ENCODE results near the gene GOLT1A. TPM values are rescaled to one million over a fixed set of nuclear protein-coding genes. Genes with fewer than 3 reads are reported as not detected.

The GOLT1A gene
- polyA plus RNA-seq, 1 donor: 113 TPM

GRCh38 chr1:204259196-204259595 lies 45.4 kb upstream of the GOLT1A start:
- H3K4me3 ChIP-seq (ENCODE audit: low read length): no peak overlapping the region
- no peaks in the 10 kb centered on the region for H3K27me3 ChIP-seq (ENCODE audit: control insufficient read depth, insufficient read depth, low read length)
- H3K27ac ChIP-seq (ENCODE audit: low read length): no peak overlapping the region
- no peak for DNase-seq
- H3K36me3 ChIP-seq (ENCODE audit: control insufficient read depth, insufficient read depth, low read length): peaks cover 98% of the 10 kb centered on the region
- no peaks in the 10 kb centered on the region for H3K9me3 ChIP-seq (ENCODE audit: control insufficient read depth, low read depth, low read length)
- no CpG with 5 or more reads among the region's 18 CpGs for WGBS (ENCODE audit: insufficient coverage, low lambda C conversion rate)
- H3K4me1 ChIP-seq (ENCODE audit: control insufficient read depth, insufficient read depth, low read length): peaks cover 3% of the 10 kb centered on the region

DNA sequence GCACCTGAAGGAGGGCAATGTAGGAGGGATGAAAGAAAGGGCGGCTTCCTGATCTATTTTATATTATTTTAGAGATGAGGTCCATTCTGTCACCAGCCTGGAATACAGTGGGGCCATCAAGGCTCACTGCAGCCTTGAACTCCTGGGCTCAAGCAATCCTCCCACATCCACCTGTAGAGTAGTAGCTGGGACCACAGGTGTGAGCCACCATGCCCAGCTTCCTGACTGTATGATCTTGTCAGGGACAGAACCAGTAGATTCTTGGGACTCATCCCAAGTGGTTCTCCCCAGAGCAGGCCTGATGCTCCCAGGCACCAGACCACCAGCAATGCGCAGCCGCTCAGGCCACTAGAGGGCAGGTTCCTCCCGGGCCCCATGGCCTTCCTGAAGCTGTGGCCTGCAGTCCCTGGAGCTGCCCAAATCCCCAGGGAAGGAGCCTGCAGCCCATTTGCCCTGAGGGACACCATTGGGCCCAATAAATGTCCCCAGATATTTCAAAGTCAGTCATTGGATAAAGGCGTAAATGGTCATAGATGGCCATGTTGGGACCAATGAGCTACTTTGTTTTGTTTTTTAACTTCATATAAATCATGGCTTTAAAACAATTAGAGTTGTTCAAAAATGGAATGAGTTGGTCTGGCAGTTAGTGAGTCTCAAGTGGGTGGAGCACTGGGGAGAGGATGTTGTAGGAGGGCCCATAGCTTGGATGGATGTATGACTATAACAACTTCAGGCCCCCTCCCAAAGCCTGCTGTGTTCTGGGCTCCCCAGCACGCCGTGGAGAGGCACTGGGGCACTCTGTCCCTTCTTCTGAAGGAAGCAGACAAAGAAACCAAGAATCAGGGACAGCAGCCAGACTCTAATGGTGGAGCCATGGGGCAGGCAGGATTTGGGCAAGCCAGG lies 44.7 kb upstream of the GOLT1A start:
- Histone ChIP-seq H3K4me1 (ENCODE audit: control insufficient read depth, insufficient read depth, low read length) (peaks cover 8% of the 10 kb centered on the region), H3K9me3 (ENCODE audit: control insufficient read depth, low read depth, low read length) (no peaks in the 10 kb centered on the region), H3K4me3 (ENCODE audit: low read length) (no peak overlapping the region), H3K27ac (ENCODE audit: low read length) (no peak overlapping the region), H3K36me3 (ENCODE audit: control insufficient read depth, insufficient read depth, low read length) (peaks cover 96% of the 10 kb centered on the region), H3K27me3 (ENCODE audit: control insufficient read depth, insufficient read depth, low read length) (no peaks in the 10 kb centered on the region)
- 60% methylated on average over 1 of the region's 7 CpGs for WGBS (ENCODE audit: insufficient coverage, low lambda C conversion rate)
- DNase-seq: peak; percentile 43 to 50

DNA sequence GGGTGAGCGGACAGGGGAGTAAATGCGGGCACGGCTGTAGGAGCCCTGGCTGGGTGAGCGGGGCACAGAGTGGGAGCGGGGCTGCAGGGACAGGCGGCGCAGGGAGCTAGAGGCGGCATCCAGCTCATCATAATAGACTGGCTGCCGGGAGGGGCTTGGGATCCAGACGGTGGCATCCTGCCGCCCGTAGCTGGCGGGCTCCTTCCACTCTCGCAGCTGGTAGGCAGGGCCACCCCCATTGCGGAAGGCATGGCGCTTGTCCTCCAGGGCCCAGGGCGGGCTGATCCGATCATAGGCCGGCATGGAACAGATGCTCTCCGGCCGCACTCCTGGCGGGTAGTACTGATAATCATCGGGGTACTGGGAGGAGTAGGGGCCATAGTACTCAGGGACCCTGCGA lies 43.7 kb upstream of the GOLT1A start:
- no peak overlapping the region for H3K4me3 ChIP-seq (ENCODE audit: low read length)
- H3K27me3 ChIP-seq (ENCODE audit: control insufficient read depth, insufficient read depth, low read length): no peaks in the 10 kb centered on the region
- no CpG with 5 or more reads among the region's 24 CpGs for WGBS (ENCODE audit: insufficient coverage, low lambda C conversion rate)
- no peak overlapping the region for H3K27ac ChIP-seq (ENCODE audit: low read length)
- no peak for DNase-seq
- no peaks in the 10 kb centered on the region for H3K9me3 ChIP-seq (ENCODE audit: control insufficient read depth, low read depth, low read length)
- H3K36me3 ChIP-seq (ENCODE audit: control insufficient read depth, insufficient read depth, low read length): peaks cover 94% of the 10 kb centered on the region
- H3K4me1 ChIP-seq (ENCODE audit: control insufficient read depth, insufficient read depth, low read length): peaks cover 8% of the 10 kb centered on the region

GRCh38 chr1:204256531-204256930 lies 42.7 kb upstream of the GOLT1A start:
- Histone ChIP-seq H3K4me1 (ENCODE audit: control insufficient read depth, insufficient read depth, low read length) (peaks cover 8% of the 10 kb centered on the region), H3K4me3 (ENCODE audit: low read length) (no peak overlapping the region), H3K27ac (ENCODE audit: low read length) (no peak overlapping the region), H3K36me3 (ENCODE audit: control insufficient read depth, insufficient read depth, low read length) (peaks cover 86% of the 10 kb centered on the region), H3K27me3 (ENCODE audit: control insufficient read depth, insufficient read depth, low read length) (no peaks in the 10 kb centered on the region), H3K9me3 (ENCODE audit: control insufficient read depth, low read depth, low read length) (no peaks in the 10 kb centered on the region)
- no peak for DNase-seq
- WGBS (ENCODE audit: insufficient coverage, low lambda C conversion rate): no CpG with 5 or more reads among the region's 10 CpGs

GRCh38 chr1:204255966-204256365 lies 42.2 kb upstream of the GOLT1A start:
- H3K9me3 ChIP-seq (ENCODE audit: control insufficient read depth, low read depth, low read length): no peaks in the 10 kb centered on the region

GRCh38 chr1:204255225-204255624 lies 41.4 kb upstream of the GOLT1A start:
- Histone ChIP-seq H3K4me3 (ENCODE audit: low read length) (no peak overlapping the region), H3K9me3 (ENCODE audit: control insufficient read depth, low read depth, low read length) (no peaks in the 10 kb centered on the region), H3K4me1 (ENCODE audit: control insufficient read depth, insufficient read depth, low read length) (peaks cover 8% of the 10 kb centered on the region), H3K27ac (ENCODE audit: low read length) (no peak overlapping the region), H3K27me3 (ENCODE audit: control insufficient read depth, insufficient read depth, low read length) (no peaks in the 10 kb centered on the region), H3K36me3 (ENCODE audit: control insufficient read depth, insufficient read depth, low read length) (peaks cover 86% of the 10 kb centered on the region)
- WGBS (ENCODE audit: insufficient coverage, low lambda C conversion rate): no CpG with 5 or more reads among the region's 5 CpGs
- DNase-seq: no peak

More at GRCh38 chr1:204255966-204256365, 42.2 kb upstream of the GOLT1A start:
- Histone ChIP-seq H3K4me3 (ENCODE audit: low read length) (no peak overlapping the region), H3K4me1 (ENCODE audit: control insufficient read depth, insufficient read depth, low read length) (peaks cover 8% of the 10 kb centered on the region), H3K27me3 (ENCODE audit: control insufficient read depth, insufficient read depth, low read length) (no peaks in the 10 kb centered on the region), H3K36me3 (ENCODE audit: control insufficient read depth, insufficient read depth, low read length) (peaks cover 86% of the 10 kb centered on the region), H3K27ac (ENCODE audit: low read length) (no peak overlapping the region)
- no peak for DNase-seq
- no CpG with 5 or more reads among the region's 5 CpGs for WGBS (ENCODE audit: insufficient coverage, low lambda C conversion rate)

DNA sequence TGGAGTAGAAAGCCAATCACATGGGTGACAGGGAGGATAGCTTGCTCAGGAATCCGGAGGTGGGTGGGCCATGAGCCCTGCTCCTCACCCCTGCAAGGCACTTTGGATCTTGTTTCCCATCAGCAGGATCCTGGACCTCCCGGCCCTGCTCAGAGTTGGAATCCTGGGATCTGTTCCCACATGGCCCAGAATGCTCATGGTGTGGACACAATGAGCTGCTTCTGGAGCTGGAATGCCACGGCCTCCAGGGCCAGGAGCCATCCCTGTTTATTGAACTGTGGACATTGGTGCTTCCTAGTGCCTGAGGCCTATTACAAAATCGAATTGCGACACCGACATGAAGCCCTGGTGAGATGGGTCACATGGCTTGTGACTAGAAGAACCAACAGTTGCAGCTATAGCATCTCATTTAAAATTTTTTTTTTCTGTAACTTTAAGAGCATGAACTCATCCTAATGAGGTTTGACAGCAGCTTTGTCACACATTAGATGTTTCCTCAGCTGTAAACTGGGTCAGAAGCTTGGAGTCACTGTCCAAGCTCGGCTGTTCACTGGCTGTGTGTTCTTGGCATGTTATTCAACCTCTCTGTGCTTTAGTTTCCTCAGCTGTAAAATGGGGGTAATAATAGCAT lies 40.4 kb upstream of the GOLT1A start:
- peaks cover 86% of the 10 kb centered on the region for H3K36me3 ChIP-seq (ENCODE audit: control insufficient read depth, insufficient read depth, low read length)
- peak; percentile 63 to 67 for DNase-seq
- no CpG with 5 or more reads among the region's 7 CpGs for WGBS (ENCODE audit: insufficient coverage, low lambda C conversion rate)
- peaks cover 8% of the 10 kb centered on the region for H3K4me1 ChIP-seq (ENCODE audit: control insufficient read depth, insufficient read depth, low read length)
- H3K4me3 ChIP-seq (ENCODE audit: low read length): no peak overlapping the region
- H3K27ac ChIP-seq (ENCODE audit: low read length): peak overlapping the region; percentile 38
- H3K9me3 ChIP-seq (ENCODE audit: control insufficient read depth, low read depth, low read length): no peaks in the 10 kb centered on the region
- H3K27me3 ChIP-seq (ENCODE audit: control insufficient read depth, insufficient read depth, low read length): no peaks in the 10 kb centered on the region

- no peaks in the 10 kb centered on the region for H3K27me3 ChIP-seq (ENCODE audit: control insufficient read depth, insufficient read depth, low read length)
- no peak for DNase-seq
- H3K27ac ChIP-seq (ENCODE audit: low read length): no peak overlapping the region
- H3K36me3 ChIP-seq (ENCODE audit: control insufficient read depth, insufficient read depth, low read length): peaks cover 85% of the 10 kb centered on the region
- no peak overlapping the region for H3K4me3 ChIP-seq (ENCODE audit: low read length)
- peaks cover 8% of the 10 kb centered on the region for H3K4me1 ChIP-seq (ENCODE audit: control insufficient read depth, insufficient read depth, low read length)
- WGBS (ENCODE audit: insufficient coverage, low lambda C conversion rate): 93% methylated on average over 3 of the region's 6 CpGs
- no peaks in the 10 kb centered on the region for H3K9me3 ChIP-seq (ENCODE audit: control insufficient read depth, low read depth, low read length)
Measured at GRCh38 chr1:204251926-204252689, 38.3 kb upstream of the GOLT1A start.

DNA sequence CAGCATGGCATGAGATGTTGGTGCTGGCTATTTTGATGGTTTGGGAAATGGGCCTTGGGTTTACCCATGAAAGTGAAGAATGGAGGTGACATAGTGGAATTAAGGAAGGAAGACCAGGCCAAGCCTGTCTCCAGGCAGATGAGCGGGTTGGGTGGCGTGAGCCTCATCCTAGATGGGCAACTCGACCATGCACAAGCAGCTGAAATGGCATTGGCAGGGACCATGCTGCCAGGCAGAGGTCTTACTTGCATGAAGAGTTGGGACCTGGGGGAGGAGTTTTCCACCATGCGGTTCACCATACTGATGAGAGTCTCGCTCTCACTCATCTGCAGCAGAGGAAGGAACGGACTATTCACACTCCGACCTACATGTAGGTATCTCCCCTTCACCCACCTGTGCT lies 37.5 kb upstream of the GOLT1A start:
- no peaks in the 10 kb centered on the region for H3K27me3 ChIP-seq (ENCODE audit: control insufficient read depth, insufficient read depth, low read length)
- H3K4me1 ChIP-seq (ENCODE audit: control insufficient read depth, insufficient read depth, low read length): peaks cover 8% of the 10 kb centered on the region
- H3K27ac ChIP-seq (ENCODE audit: low read length): no peak overlapping the region
- H3K36me3 ChIP-seq (ENCODE audit: control insufficient read depth, insufficient read depth, low read length): peaks cover 85% of the 10 kb centered on the region
- H3K9me3 ChIP-seq (ENCODE audit: control insufficient read depth, low read depth, low read length): no peaks in the 10 kb centered on the region
- no CpG with 5 or more reads among the region's 7 CpGs for WGBS (ENCODE audit: insufficient coverage, low lambda C conversion rate)
- H3K4me3 ChIP-seq (ENCODE audit: low read length): no peak overlapping the region
- DNase-seq: no peak

GRCh38 chr1:204250428-204251030 lies 36.7 kb upstream of the GOLT1A start:
- no peaks in the 10 kb centered on the region for H3K9me3 ChIP-seq (ENCODE audit: control insufficient read depth, low read depth, low read length)
- H3K4me1 ChIP-seq (ENCODE audit: control insufficient read depth, insufficient read depth, low read length): peaks cover 8% of the 10 kb centered on the region
- no peaks in the 10 kb centered on the region for H3K27me3 ChIP-seq (ENCODE audit: control insufficient read depth, insufficient read depth, low read length)
- H3K36me3 ChIP-seq (ENCODE audit: control insufficient read depth, insufficient read depth, low read length): peaks cover 85% of the 10 kb centered on the region
- no peak overlapping the region for H3K27ac ChIP-seq (ENCODE audit: low read length)
- DNase-seq: no peak
- H3K4me3 ChIP-seq (ENCODE audit: low read length): no peak overlapping the region
- no CpG with 5 or more reads among the region's 12 CpGs for WGBS (ENCODE audit: insufficient coverage, low lambda C conversion rate)
